Endothelial cell of umbilical vein (primary cell): Measurements from ENCODE around the gene TF. TPM values are rescaled to one million over a fixed set of nuclear protein-coding genes. Genes with fewer than 3 reads are reported as not detected.

ENCODE experiments used
- BruUV-seq: library from RNA; stranded (reverse); fragments of 400-500 nt; replicated peaks from 2 replicates; lab custom pipeline; 2021; lab: Mats Ljungman, UMichigan
- CTCF ChIA-PET: fragments of 300-600, 350-600 bp; sonication (Branson Sonifier 250); formaldehyde crosslinking; loops from one replicate; lab custom pipeline; 2021; ENCODE audit warnings: antibody characterized with exemption, inconsistent platforms; lab: Charles Lee
- POLR2A ChIA-PET: fragments of 300-600, 350-600 bp; sonication (Branson Sonifier 250); formaldehyde crosslinking; loops from one replicate; lab custom pipeline; 2021; ENCODE audit warnings: antibody characterized with exemption, inconsistent platforms; lab: Charles Lee
- DNase-seq: peaks from one replicate; pipeline ENCODE4 v3.0.0-alpha.2; 2011; ENCODE audit warnings: low read depth, low spot score
- FAIRE-seq: peaks from 2 replicates; lab custom pipeline; 2011; peaks lifted over from hg19 to GRCh38; lab: Jason Lieb, UNC
- H2AFZ ChIP-seq: 2 replicates; pipeline ENCODE4 v1.6.0; 2012; ENCODE audit warnings: low read depth, low read length, control low read depth, inconsistent platforms
- H3K27ac ChIP-seq: 2 replicates; pipeline ENCODE4 v1.5.1; 2011; ENCODE audit warnings: low read depth, mild to moderate bottlenecking, control low read depth, low read length, moderate library complexity; ENCODE audit not compliant: insufficient read depth
- H3K27me3 ChIP-seq, 2 experiments: 2 replicates each; pipeline versions ENCODE4 v1.6.0 to v1.6.1; 2011; ENCODE audit warnings: low read length in 2 of 2, mixed read lengths in 1 of 2; ENCODE audit not compliant: control insufficient read depth in 2 of 2, insufficient read depth in 2 of 2
- H3K36me3 ChIP-seq, 2 experiments: 2 replicates in 1 of 2; 3 replicates in 1 of 2; pipeline ENCODE4 v1.5.1; 2011; ENCODE audit warnings: low read length in 2 of 2, mild to moderate bottlenecking in 1 of 2, moderate library complexity in 1 of 2; ENCODE audit not compliant: control insufficient read depth in 2 of 2, insufficient read depth in 2 of 2; ENCODE audit errors: extremely low read depth in 1 of 2
- H3K4me1 ChIP-seq: 3 replicates; pipeline ENCODE4 v1.5.1; 2011; ENCODE audit warnings: mild to moderate bottlenecking, low read length; ENCODE audit not compliant: control insufficient read depth, insufficient read depth; ENCODE audit errors: extremely low read depth
- H3K4me2 ChIP-seq: 2 replicates; pipeline ENCODE4 v1.6.1; 2011; ENCODE audit warnings: low read length, control low read depth, mixed read lengths; ENCODE audit not compliant: insufficient read depth
- H3K4me3 ChIP-seq, 3 experiments: fragments of 200-600 bp in 1 of 3; sonication (generic), shearing (Covaris generic) in 1 of 3; replicated peaks in 1 of 3; 2 replicates each; pipeline ENCODE4 v1.5.1; 2011 to 2016; ENCODE audit warnings: control low read depth in 3 of 3, low read length in 3 of 3, mild to moderate bottlenecking in 2 of 3, inconsistent platforms in 1 of 3, low read depth in 1 of 3, moderate library complexity in 1 of 3; ENCODE audit not compliant: insufficient read depth in 1 of 3
- H3K79me2 ChIP-seq: 2 replicates; pipeline ENCODE4 v1.6.0; 2012; ENCODE audit warnings: low read length, inconsistent platforms; ENCODE audit not compliant: control insufficient read depth, insufficient read depth
- H3K9ac ChIP-seq: replicated peaks from 2 replicates; pipeline ENCODE3; 2011; ENCODE audit warnings: low read length, control low read depth; ENCODE audit not compliant: insufficient read depth; ENCODE audit errors: extremely low read depth
- H3K9me1 ChIP-seq: replicated peaks from 3 replicates; pipeline ENCODE4 v1.6.0; 2011; ENCODE audit warnings: mild to moderate bottlenecking, low read length; ENCODE audit not compliant: control insufficient read depth, insufficient read depth; ENCODE audit errors: extremely low read depth
- H3K9me3 ChIP-seq: replicated peaks from 2 replicates; pipeline ENCODE4 v1.5.1; 2012; ENCODE audit warnings: low read length, inconsistent platforms; ENCODE audit not compliant: control insufficient read depth, insufficient read depth
- H4K20me1 ChIP-seq: replicated peaks from 2 replicates; pipeline ENCODE3; 2011; ENCODE audit warnings: mild to moderate bottlenecking, low read length; ENCODE audit not compliant: control insufficient read depth, insufficient read depth; ENCODE audit errors: extremely low read depth
- CTCF ChIP-seq, 2 donors: IDR thresholded peaks; 1 replicate in 1 of 2; 2 replicates in 1 of 2; pipeline ENCODE4 v1.5.1; 2011; ENCODE audit warnings: low read length in 2 of 2, mild to moderate bottlenecking in 2 of 2, moderate library complexity in 2 of 2, control low read depth in 1 of 2, inconsistent platforms in 1 of 2, low read depth in 1 of 2; ENCODE audit not compliant: insufficient read depth in 1 of 2; ENCODE audit errors: extremely low read depth in 1 of 2
- EZH2 ChIP-seq: IDR thresholded peaks from 2 replicates; pipeline ENCODE4 v1.6.1; 2012; ENCODE audit warnings: borderline replicate concordance, low read depth, mild to moderate bottlenecking, moderate library complexity, low read length, inconsistent platforms; ENCODE audit not compliant: severe bottlenecking
- FOS ChIP-seq: IDR thresholded peaks from 2 replicates; pipeline ENCODE4 v1.6.1; 2011; ENCODE audit warnings: mild to moderate bottlenecking, low read length, moderate library complexity, borderline replicate concordance; ENCODE audit not compliant: insufficient read depth
- GATA2 ChIP-seq: IDR thresholded peaks from 2 replicates; pipeline ENCODE4 v1.7.0; 2011; ENCODE audit warnings: low read depth, mild to moderate bottlenecking, moderate library complexity, mixed read lengths, low read length; ENCODE audit not compliant: insufficient read length, insufficient read depth
- JUN ChIP-seq: IDR thresholded peaks from 2 replicates; pipeline ENCODE4 v1.6.1; 2011; ENCODE audit warnings: borderline replicate concordance, low read depth; ENCODE audit not compliant: insufficient read length, insufficient read depth
- MAX ChIP-seq: IDR thresholded peaks from 2 replicates; pipeline ENCODE4 v1.6.1; 2011; ENCODE audit not compliant: insufficient read depth, insufficient read length
- MYC ChIP-seq: IDR thresholded peaks from one replicate; pipeline ENCODE4 v1.6.1; 2011; ENCODE audit warnings: mild to moderate bottlenecking, low read depth, low read length
- POLR2A ChIP-seq: IDR thresholded peaks from 2 replicates; pipeline ENCODE4 v1.6.1; 2012; ENCODE audit warnings: low read depth, mild to moderate bottlenecking, control low read depth, low read length
- POLR2AphosphoS5 ChIP-seq: IDR thresholded peaks from 2 replicates; pipeline ENCODE4 v1.6.1; 2012; ENCODE audit warnings: low read depth, mild to moderate bottlenecking, control low read depth, low read length, moderate library complexity; ENCODE audit not compliant: insufficient read depth
- dilution Hi-C: fragments of 300-500 bp; cut with MboI; formaldehyde crosslinking; loops from one replicate; pipeline ENCODE4 v1.15.0; 2019; ENCODE audit warnings: low sequenced_read_pairs; ENCODE audit not compliant: extremely low pct_ligation_motif_present
- intact Hi-C: fragments of 100-400 bp; cut with micrococcal nuclease; formaldehyde crosslinking; loops from one replicate; pipeline ENCODE4 v1.10.0; 2022
- polyA plus RNA-seq, 4 experiments: library from polyadenylated mRNA; depleted of rRNA in 3 of 4; stranded (reverse) in 3 of 4; unstranded in 1 of 4; fragments of >200 nt; gene quantifications; 2 replicates each; pipeline versions ENCODE4 v1.2.1 to v1.2.3, GENCODE V29; 2011 to 2012; ENCODE audit warnings: missing spikeins in 1 of 4
- total RNA-seq: library from RNA; stranded (reverse); gene quantifications from 2 replicates; pipeline ENCODE4 v1.2.3, GENCODE V29; 2021

TF gene
- total and polyA plus RNA-seq, 2 donors (not counting 3 experiments of a cell fraction or from before 2014, with no cell fraction given) = 0.32 to 0.69 TPM

GRCh38 chr3:133763797-133764683, 17.8 kb downstream of the TF start:
- TF ChIP-seq JUN (no peak), MYC (no peak), CTCF (IDR thresholded peaks at IDR 0.05; ENCODE audit: extremely low read depth in 1 of 2, insufficient read depth in 1 of 2, low read depth in 1 of 2, low read length in 2 of 2) (no peak), FOS (no peak)
- H3K9me3 ChIP-seq = no peaks in the 10 kb centered on the region
- H3K9ac ChIP-seq = no peak overlapping the region
- no peak overlapping the region for H3K4me3 ChIP-seq
- FAIRE-seq (no peak), DNase-seq (no peak)
- no peak overlapping the region for H3K27ac ChIP-seq
- dilution Hi-C loops = no loop called here
- no peaks in the 10 kb centered on the region for H3K79me2 ChIP-seq
- no peaks in the 10 kb centered on the region for H3K36me3 ChIP-seq
- no peak overlapping the region for H2AFZ ChIP-seq
- CTCF ChIA-PET = no interaction called here
- H3K4me1 ChIP-seq = no peaks in the 10 kb centered on the region
- intact Hi-C loops = no loop called here
- H3K9me1 ChIP-seq = no peaks in the 10 kb centered on the region
- no TSS peak for BruUV-seq
- POLR2A ChIA-PET = no interaction called here
- peaks cover 8 to 10% of the 10 kb centered on the region in 2 experiments for H3K27me3 ChIP-seq
- H3K4me2 ChIP-seq = no peak overlapping the region
- no peaks in the 10 kb centered on the region for H4K20me1 ChIP-seq

- Histone ChIP-seq H3K4me1 (no peaks in the 10 kb centered on the region), H2AFZ (no peak overlapping the region), H3K4me2 (no peak overlapping the region), H3K4me3 (no peak overlapping the region), H4K20me1 (no peaks in the 10 kb centered on the region), H3K36me3 (no peaks in the 10 kb centered on the region), H3K27ac (no peak overlapping the region), H3K27me3 (peaks cover 8 to 10% of the 10 kb centered on the region in 2 experiments), H3K79me2 (no peaks in the 10 kb centered on the region), H3K9me3 (no peaks in the 10 kb centered on the region), H3K9ac (no peak overlapping the region), H3K9me1 (no peaks in the 10 kb centered on the region)
- no peak for TF ChIP-seq FOS
- TF ChIP-seq POLR2AphosphoS5 = no peak
- TF ChIP-seq CTCF (IDR thresholded peaks at IDR 0.05; ENCODE audit: extremely low read depth in 1 of 2, insufficient read depth in 1 of 2, low read depth in 1 of 2, low read length in 2 of 2) = no peak
- TF ChIP-seq MYC = no peak
- TF ChIP-seq EZH2 = no peak
- no peak for TF ChIP-seq GATA2
- no peak for TF ChIP-seq POLR2A
- TF ChIP-seq MAX = no peak
- no peak for TF ChIP-seq JUN
- FAIRE-seq (no peak), DNase-seq (no peak)
- dilution Hi-C loops (no loop called here), intact Hi-C loops (no loop called here)
- BruUV-seq = no TSS peak
- POLR2A ChIA-PET = no interaction called here
- CTCF ChIA-PET = no interaction called here
Observed at GRCh38 chr3:133765256-133765655, 19.1 kb downstream of the TF start.
